ENCODE measurements around the gene FILIP1L.

DNA sequence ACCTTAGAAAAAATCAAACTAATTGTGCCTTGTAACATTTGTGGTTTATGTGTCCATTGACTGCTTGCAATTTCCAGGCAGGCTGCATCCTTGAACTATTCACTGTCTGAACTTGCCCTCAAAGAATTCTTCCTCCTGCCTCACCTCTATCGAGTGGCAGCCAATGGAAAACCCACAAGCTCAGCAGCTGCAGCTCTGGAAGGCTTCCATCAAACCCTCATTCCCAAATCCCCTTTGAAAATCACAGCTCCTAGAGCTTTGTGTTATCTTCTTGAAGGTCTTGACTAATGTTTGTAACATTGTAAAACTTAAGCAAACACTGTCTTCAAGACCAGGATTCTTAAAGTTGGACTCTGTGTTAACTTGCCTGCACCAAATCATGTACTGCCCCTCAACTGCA is 81.1 kb downstream of the FILIP1L start:
- no peak for TF ChIP-seq CTCF (IDR thresholded peaks at IDR 0.05; ENCODE audit: borderline replicate concordance, extremely low read depth, low read length, poor library complexity, severe bottlenecking)
- no peak for TF ChIP-seq EZH2 (IDR thresholded peaks at IDR 0.05; ENCODE audit: borderline replicate concordance, low read depth, low read length, severe bottlenecking)
